C4-2B (cell line): Measurements from ENCODE around the gene INSRR.

Experiments
- H3K27ac ChIP-seq: fragments of 450-650 bp; 2 replicates; pipeline ENCODE4 v1.5.1; 2017
- ZFX ChIP-seq: fragments of 450-650 bp; IDR thresholded peaks from 2 replicates; pipeline ENCODE4 v1.6.1; 2017
- TF ChIP-seq, protein P1 (sequence below): fragments of 450-650 bp; conservative IDR thresholded peaks from 2 replicates; pipeline ENCODE4 v1.5.1; 2017; ENCODE audit warnings: mild to moderate bottlenecking

The INSRR gene

DNA sequence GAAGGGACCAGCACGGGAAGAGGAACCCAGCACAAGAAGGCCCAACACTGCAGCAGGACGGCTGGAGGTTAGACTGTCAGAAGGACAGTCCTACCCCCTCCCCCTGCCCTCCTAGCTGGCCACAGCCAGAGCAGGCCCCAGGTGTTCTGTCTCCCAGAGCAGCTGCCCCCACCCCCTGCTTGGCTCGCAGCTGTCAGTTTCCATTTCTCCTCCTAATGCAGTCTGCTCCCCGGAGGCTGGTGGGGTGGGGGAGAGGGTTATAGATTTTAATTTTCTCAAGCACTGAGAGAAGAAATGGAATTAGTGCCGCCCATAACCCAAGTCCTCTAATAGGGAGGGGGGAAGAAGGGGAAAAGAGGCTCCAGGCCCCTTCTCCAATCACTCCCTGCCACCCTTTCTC lies 21.6 kb upstream of the INSRR start:
- H3K27ac ChIP-seq, result no peak overlapping the region
- TF ChIP-seq, protein P1, sequence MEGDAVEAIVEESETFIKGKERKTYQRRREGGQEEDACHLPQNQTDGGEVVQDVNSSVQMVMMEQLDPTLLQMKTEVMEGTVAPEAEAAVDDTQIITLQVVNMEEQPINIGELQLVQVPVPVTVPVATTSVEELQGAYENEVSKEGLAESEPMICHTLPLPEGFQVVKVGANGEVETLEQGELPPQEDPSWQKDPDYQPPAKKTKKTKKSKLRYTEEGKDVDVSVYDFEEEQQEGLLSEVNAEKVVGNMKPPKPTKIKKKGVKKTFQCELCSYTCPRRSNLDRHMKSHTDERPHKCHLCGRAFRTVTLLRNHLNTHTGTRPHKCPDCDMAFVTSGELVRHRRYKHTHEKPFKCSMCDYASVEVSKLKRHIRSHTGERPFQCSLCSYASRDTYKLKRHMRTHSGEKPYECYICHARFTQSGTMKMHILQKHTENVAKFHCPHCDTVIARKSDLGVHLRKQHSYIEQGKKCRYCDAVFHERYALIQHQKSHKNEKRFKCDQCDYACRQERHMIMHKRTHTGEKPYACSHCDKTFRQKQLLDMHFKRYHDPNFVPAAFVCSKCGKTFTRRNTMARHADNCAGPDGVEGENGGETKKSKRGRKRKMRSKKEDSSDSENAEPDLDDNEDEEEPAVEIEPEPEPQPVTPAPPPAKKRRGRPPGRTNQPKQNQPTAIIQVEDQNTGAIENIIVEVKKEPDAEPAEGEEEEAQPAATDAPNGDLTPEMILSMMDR, result no peak
- TF ChIP-seq ZFX, result no peak

DNA sequence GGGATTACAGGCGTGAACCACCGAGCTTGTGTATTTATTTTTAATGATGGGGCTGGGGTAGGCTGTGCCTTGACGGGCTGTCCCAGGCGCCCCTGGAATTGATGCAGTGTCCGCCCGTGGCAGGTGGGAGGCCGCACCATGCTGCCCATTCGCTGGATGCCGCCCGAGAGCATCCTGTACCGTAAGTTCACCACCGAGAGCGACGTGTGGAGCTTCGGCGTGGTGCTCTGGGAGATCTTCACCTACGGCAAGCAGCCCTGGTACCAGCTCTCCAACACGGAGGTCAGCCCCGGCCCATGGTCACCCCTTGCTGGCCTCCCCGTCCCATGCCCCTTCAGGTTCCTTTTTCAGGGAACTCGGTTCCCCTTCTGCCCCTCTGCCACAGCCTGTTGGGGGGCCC lies 21.0 kb upstream of the INSRR start:
- H3K27ac ChIP-seq, result no peak overlapping the region
- no peak for TF ChIP-seq ZFX
- TF ChIP-seq, protein P1, result no peak

DNA sequence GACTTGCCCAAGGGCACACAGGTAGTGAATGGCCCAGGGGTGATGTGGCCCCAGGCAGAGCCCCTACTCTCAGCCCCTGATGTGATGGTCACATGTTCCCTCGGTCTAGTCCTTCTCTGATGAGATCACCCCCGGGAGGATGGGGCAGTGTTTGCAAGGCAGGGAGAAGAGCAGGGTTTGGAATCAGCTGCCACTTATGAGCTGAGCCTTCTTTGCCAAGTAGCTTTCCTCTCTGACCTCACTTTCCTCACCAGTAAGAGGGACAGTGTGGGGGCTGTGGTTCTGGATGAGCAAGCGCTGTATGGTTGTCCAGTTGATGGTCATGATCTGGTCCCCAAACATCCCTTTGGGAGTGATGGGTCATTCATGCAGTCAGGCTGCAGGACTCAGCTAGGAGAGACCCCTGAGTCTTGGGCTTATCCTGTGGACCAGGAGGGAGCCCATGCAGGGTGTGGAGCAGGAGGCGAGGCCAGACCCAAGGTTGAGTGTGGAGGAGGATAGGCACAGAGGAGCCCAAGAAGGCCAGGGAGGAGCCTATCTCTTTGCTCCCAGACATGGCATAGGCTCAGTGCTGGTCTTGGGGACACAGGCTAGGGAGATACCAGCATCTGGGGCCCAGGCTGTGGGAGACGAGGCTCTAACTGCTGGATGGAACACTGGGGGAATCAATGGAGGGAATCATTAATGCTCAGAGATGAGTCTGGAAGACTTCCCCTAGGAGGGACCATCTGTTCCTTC lies 18.7 kb upstream of the INSRR start:
- no peak overlapping the region for H3K27ac ChIP-seq
- no peak for TF ChIP-seq ZFX
- TF ChIP-seq, protein P1, result no peak

DNA sequence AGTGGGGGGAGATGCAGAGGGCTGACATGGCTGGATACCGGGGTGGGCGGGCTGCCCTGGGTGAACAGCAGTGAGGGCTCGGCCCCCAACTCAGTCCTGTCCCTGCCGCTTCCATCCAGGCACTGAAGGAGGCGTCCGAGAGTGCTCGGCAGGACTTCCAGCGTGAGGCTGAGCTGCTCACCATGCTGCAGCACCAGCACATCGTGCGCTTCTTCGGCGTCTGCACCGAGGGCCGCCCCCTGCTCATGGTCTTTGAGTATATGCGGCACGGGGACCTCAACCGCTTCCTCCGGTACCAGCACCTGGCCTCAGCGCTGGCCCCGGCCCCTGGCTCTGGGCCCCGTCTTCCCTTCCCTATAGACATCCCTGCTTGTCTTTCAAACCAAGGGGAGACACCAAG lies 17.4 kb upstream of the INSRR start:
- TF ChIP-seq ZFX, result no peak
- TF ChIP-seq, protein P1, result no peak
- H3K27ac ChIP-seq, result no peak overlapping the region

DNA sequence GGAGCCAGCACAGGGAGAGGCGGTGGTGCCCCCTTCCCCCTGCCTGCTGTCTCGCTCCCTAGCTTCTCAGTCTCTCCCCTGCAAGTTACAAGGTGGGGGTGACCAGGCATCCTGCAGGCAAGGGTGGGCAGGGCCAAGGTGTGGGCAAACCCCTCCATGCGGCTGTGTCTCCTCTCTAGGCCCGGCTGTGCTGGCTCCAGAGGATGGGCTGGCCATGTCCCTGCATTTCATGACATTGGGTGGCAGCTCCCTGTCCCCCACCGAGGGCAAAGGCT lies 16.4 kb upstream of the INSRR start:
- H3K27ac ChIP-seq, result no peak overlapping the region
- TF ChIP-seq ZFX, result no peak
- TF ChIP-seq, protein P1, result no peak

DNA sequence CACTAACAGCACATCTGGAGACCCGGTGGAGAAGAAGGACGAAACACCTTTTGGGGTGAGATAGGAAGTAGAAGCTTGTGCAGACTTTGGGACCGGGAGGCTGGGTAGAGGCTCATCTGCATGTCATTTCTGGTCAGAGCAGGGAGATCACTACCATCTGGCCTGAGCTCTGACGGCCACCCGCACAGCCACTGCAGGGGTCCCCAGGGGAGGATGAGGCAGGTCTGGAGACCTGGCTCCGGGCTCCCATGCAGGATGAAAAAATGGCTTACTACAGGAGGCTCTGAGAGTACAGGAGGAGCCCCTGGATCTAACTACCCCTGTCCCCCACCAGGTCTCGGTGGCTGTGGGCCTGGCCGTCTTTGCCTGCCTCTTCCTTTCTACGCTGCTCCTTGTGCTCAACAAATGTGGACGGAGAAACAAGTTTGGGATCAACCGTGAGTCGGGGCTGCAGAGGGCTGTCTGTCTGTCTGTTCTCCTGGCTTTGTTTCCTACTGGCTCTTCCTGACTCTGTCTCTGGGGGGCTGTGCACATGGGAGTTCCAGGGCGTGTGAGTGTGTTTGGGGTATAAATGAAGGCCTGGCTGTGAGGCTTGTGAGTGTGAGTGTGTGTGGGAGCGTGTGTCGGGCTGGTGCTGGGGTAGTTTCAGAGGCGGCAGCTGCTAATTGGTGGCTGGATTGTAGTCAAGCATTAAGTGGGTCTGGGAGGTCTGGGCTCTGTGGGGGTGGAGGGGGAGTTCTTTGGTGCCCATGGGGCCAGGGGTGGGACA lies 15.8 kb upstream of the INSRR start:
- TF ChIP-seq, protein P1, result no peak
- TF ChIP-seq ZFX, result no peak
- H3K27ac ChIP-seq, result no peak overlapping the region

DNA sequence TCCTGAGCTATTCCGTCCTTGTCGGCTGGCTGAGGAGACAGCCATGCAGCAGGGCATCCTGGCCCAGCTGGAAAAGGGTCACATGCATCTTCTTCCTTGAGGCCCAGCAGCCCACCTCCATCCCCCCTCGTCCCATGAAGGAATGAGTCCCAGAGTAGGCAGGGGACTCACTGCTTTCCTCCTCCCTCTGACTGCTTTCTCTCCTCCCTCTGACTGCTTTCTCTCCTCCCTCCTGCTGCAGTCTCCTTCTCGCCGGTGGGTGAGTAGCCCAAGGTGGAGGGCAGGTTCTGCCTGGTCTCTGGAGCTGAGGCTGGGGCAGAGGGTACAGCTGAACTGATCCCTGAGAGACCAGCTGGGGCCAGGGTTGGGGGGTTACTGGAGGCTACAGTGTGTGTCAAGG lies 15.2 kb upstream of the INSRR start:
- H3K27ac ChIP-seq, result no peak overlapping the region
- TF ChIP-seq, protein P1, result no peak
- no peak for TF ChIP-seq ZFX
